NCI-H774 (cell line): ENCODE results near the gene FECH.
A peak's percentile ranks its signal among the peaks of the same experiment; 100 is the strongest.

Experiments used
- DNase-seq: peaks from one replicate; lab custom pipeline; 2025; lab: John Stamatoyannopoulos, UW

Gene FECH

DNA sequence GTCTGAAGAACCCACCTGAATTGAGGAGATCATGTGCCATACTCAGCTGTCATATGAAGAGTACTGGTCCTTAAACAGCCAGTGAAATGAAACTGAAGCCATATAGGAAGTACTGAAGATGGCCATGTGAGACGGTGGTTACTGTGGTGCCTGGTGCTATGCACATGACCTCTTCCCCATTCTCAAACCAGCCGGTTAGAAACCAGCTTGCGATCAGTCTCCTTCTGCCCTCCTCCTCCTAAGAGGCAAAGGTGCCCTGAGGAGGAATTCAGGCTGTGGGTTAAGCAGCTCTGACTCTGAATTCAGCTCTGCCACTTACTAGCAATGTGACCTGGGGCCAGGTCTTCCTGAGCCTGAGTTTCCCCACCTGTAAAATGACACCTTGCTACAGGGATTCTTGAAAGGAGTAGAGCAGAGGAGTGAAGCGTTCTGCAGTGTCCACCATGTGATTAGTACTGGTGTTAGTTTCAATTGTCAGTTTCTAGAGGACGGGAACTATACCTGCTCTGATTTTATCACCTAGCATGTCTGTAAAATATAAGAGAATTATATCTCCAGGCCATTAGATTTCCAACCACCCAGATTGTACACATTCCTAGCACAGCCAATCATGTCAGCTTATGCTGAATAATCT is 5.1 kb downstream of the FECH start:
- no peak for DNase-seq

DNA sequence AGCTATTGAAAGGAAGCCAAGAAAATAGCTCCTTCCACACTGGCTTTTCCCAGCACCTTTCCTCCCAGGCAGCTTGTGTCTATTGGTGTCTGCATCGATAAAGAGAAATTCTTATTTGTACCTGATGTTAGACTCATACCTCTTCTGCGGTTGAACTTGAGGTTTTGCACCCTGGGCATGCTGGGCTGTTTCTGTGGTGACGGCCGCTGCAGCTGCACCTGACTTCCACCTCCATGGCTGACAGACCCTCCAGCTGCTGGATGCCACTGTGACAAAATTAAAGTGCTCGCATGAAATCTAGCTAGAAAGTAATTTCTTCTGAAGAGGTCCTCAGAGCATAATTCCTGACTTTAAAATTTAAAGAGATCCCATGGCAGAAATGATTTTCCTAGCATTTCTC is 6.6 kb downstream of the FECH start:
- no peak for DNase-seq

DNA sequence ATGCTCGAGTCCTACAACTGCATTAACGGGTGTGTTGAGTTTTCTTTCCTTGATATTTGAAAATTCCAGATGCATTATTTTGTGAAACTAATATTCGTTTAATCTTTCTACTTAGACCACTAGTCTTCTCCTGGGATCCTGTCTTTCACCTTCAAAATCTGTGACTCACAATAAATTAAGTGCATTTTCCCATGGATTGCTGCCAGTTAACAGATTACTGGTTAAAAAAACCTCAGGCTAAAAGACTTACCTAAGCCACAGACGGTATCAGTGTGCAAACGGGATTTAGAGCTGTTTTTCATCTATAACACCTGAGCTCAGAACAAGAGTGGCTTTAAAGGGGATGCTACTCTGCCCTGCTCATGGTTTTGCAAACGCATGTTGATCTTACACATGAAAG is 10.2 kb downstream of the FECH start:
- no peak for DNase-seq

DNA sequence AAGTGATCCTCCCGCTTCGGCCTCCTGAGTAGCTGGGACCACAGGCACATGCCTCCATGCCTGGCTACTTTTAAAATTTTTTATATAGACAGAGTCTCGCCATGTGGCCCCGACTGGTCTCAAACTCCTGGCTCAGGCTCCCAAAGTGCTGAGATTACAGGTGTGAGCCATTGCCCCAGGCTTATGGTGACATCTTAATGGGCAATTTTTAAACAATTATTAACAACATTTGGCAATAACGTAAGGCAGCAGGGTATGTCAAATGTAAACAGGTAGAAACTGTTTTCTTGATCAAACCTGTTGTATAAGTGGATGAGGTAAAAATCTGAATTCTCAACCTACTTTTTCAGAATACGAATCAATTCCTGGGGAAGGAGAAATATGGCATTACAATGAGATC is 11.0 kb downstream of the FECH start:
- DNase-seq, result no peak

DNA sequence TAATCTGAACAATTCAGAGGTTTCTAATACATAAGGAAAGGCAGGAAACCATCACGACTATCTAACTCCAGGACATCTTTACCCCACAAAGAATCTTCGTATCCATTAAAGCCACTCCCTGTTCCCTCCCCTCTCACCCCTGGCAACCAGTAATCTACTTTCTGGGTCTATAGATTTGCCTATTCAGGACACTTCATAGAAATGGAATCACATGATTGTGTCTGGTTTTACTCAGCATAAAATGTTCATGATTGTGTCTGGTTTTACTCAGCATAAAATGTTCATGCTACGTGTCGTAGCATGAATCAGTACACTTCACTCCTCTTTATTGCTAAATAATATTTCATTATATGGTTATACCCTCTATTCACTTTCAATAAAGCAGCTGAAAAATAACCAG is 11.6 kb downstream of the FECH start:
- no peak for DNase-seq

GRCh38 chr18:57570162-57570561 is 16.3 kb downstream of the FECH start:
- no peak for DNase-seq

- DNase-seq, result no peak
These were observed 17.4 kb downstream of the FECH start for GRCh38 chr18:57569133-57569532.

GRCh38 chr18:57561728-57562423 is 24.6 kb downstream of the FECH start:
- peak; percentile 19 for DNase-seq

- no peak for DNase-seq
These were observed 25.2 kb downstream of the FECH start for GRCh38 chr18:57561261-57561660.

DNA sequence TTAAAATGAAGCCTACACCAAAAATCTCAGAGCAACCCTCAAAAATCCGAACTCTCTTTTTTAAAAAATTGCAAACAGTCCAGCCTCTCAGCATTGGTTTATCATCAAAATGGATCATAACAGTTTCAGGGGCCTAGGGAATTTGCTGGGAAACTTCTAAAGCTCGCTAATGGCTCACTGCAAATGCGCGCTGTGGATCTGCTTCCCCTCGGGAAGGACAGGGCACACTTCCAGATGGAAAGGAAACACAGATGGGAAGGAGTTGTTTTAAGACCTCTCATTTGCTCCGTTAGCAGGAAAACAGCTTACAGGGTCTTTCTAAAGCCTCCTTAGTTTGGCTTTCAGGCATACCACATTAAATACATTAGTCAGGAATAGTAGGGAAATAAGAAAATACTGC is 27.2 kb downstream of the FECH start:
- DNase-seq, result no peak

- no peak for DNase-seq
These were observed 31.4 kb downstream of the FECH start for GRCh38 chr18:57555134-57555533.

- no peak for DNase-seq
These were observed 36.0 kb downstream of the FECH start for GRCh38 chr18:57550510-57550909.

- no peak for DNase-seq
These were observed 39.2 kb downstream of the FECH start for GRCh38 chr18:57547260-57547659.

- DNase-seq, result no peak
These were observed 41.4 kb downstream of the FECH start for GRCh38 chr18:57544936-57545660.

DNA sequence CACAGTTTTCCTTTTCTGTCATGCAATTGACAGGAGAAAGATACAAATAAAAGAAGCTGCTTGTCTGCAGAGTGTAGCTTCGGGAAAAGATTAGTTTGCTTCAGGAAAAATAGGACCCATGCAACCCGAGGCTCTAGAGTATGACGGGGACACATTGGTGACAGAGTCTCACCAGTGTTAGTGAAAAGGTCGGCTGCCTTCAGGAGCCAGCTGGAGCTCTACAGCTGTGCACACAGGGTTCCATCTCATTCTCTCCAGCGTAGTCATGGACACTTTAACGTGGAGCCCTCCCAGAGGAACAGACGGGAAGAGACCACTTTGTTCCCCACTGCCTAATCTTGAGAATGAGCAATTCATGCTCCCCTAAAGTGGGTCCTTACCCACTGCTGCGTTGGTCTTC is 42.9 kb downstream of the FECH start:
- no peak for DNase-seq

DNA sequence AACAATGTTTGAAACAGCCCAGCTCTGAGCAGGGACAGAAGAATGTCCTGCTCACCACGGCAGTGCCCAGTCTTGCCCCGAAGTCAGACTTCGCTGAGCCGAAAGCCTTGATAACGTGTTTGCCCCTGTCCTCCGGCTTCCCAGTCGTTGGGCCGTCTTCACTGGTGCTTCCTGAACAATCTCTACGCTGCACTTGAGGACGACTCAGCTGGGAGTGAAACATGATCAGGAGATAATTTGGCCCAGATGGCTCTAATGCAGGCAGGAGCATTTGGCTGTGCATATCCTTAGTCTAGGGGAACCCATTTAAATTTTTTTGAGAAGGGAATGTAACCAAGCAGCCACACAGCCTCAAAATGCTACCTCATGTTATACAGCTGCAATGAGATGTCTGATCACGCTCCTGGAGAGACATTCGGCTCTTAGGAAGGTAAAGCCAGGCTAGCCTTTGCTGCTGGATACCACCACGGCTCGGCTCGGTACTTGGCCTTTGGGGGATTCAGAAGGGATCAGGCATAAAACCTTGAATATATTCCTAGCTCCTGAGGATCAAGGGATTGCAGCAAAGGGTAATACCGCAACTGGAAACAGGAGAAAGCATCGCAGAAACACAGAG is 43.6 kb downstream of the FECH start:
- DNase-seq, result no peak

GRCh38 chr18:57542126-57542525 is 44.4 kb downstream of the FECH start:
- DNase-seq, result no peak

- no peak for DNase-seq
These were observed 46.8 kb downstream of the FECH start for GRCh38 chr18:57539702-57540101.

DNA sequence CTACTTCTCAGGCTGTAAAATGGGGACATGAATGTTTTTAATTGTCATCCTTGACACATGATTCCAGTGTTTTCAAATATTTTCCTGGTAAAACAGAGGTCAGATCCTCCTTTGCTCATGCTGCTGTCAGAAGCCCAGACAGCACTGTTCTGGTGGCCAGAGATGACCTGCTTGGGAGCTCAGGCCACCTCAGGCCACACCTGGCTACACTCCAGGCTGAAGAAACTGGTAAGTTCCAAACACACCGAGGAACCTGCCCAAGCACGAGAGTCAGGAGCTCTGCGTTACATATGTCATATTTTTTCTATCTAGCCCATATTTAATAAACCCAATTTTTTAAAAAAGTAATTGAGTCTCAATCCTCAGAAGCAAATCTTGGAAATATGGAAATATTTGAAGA is 47.9 kb downstream of the FECH start:
- no peak for DNase-seq

GRCh38 chr18:57534511-57534909 is 52.0 kb downstream of the FECH start:
- DNase-seq, result no peak

- DNase-seq, result no peak
These were observed 52.5 kb downstream of the FECH start for GRCh38 chr18:57533868-57534510.
